ENCODE measurements around the gene CGRRF1.

DNA sequence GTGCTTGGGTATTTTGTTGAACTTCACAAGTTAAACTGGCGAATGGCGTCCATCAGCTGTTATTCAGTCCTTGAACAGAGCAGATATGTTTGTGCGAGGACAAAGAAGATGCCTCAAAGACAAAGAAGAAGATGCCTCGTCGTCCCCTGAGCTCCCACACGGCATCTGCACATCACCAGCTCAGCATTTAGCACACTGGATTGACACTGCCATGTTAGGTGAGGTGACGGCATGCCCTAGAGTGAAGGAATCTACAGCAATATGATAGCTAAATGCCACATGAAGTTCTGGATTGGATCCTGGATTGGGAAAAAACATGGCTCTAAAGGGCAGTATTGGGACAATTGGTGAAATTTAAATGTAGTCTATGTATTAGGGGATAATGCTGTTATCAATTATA lies 72.6 kb downstream of the CGRRF1 start:
- TF ChIP-seq, protein P1, sequence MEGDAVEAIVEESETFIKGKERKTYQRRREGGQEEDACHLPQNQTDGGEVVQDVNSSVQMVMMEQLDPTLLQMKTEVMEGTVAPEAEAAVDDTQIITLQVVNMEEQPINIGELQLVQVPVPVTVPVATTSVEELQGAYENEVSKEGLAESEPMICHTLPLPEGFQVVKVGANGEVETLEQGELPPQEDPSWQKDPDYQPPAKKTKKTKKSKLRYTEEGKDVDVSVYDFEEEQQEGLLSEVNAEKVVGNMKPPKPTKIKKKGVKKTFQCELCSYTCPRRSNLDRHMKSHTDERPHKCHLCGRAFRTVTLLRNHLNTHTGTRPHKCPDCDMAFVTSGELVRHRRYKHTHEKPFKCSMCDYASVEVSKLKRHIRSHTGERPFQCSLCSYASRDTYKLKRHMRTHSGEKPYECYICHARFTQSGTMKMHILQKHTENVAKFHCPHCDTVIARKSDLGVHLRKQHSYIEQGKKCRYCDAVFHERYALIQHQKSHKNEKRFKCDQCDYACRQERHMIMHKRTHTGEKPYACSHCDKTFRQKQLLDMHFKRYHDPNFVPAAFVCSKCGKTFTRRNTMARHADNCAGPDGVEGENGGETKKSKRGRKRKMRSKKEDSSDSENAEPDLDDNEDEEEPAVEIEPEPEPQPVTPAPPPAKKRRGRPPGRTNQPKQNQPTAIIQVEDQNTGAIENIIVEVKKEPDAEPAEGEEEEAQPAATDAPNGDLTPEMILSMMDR (IDR thresholded peaks at IDR 0.05) = no peak
- TF ChIP-seq POLR2A (IDR thresholded peaks at IDR 0.05) = no peak

Data from testis (tissue), 2 donors.